Ishikawa (cell line): ENCODE measurements around the gene BASP1.

Experiments
- CEBPB ChIP-seq: IDR thresholded peaks from 2 replicates; pipeline ENCODE4 v1.6.1; 2012
- EGR1 ChIP-seq: IDR thresholded peaks from 2 replicates; pipeline ENCODE4 v1.6.1; 2012
- MAX ChIP-seq: IDR thresholded peaks from 2 replicates; pipeline ENCODE4 v1.6.1; 2012
- NFIC ChIP-seq: IDR thresholded peaks from 2 replicates; pipeline ENCODE4 v1.6.1; 2012
- RAD21 ChIP-seq: IDR thresholded peaks from 2 replicates; pipeline ENCODE4 v1.6.1; 2012; ENCODE audit warnings: low read depth
- TAF1 ChIP-seq: IDR thresholded peaks from 2 replicates; pipeline ENCODE4 v1.6.1; 2012; ENCODE audit warnings: low read depth, mild to moderate bottlenecking
- YY1 ChIP-seq: IDR thresholded peaks from 2 replicates; pipeline ENCODE4 v1.6.1; 2012; ENCODE audit warnings: low read depth
- ZBTB7A ChIP-seq: IDR thresholded peaks from 2 replicates; pipeline ENCODE4 v1.6.1; 2012; ENCODE audit warnings: low read depth

- no peak for TF ChIP-seq CEBPB
- no peak for TF ChIP-seq NFIC
- TF ChIP-seq YY1 = no peak
- no peak for TF ChIP-seq EGR1
- no peak for TF ChIP-seq MAX
- no peak for TF ChIP-seq ZBTB7A
- no peak for TF ChIP-seq RAD21
- no peak for TF ChIP-seq TAF1
Measured at GRCh38 chr5:17180330-17180843, 37.0 kb upstream of the BASP1 start.
